Measurements from ENCODE around the gene PTCRA.

Gene PTCRA

GRCh38 chr6:42974919-42975505, 59.2 kb downstream of the PTCRA start:
- DNase-seq: no peak

All from stimulated activated CD4-positive, alpha-beta T cell treated with anti-CD3 and anti-CD28 coated beads, Interleukin-12 subunit alpha, Interleukin-12 subunit beta, amount 100 ng/mL, for 4 hours (primary cell).